ENCODE data around the gene UBE2Q2.
"Not testable (repeated sequence)": the region's sequence is repeated elsewhere in the genome, so short reads cannot be mapped to it uniquely, and the experiment has no call there.

UBE2Q2 gene

GRCh38 chr15:75842722-75843677 lies at the start of gene UBE2Q2:
Gene UBE2Q2, plus strand, starts transcription at chr15:75843447. Its CDS starts 220 bp downstream, at chr15:75843667.
- peak; percentile 35 to 57 (median 51) for DNase-seq (ENCODE audit: low read depth in 3 of 3, low spot score in 1 of 3)

DNA sequence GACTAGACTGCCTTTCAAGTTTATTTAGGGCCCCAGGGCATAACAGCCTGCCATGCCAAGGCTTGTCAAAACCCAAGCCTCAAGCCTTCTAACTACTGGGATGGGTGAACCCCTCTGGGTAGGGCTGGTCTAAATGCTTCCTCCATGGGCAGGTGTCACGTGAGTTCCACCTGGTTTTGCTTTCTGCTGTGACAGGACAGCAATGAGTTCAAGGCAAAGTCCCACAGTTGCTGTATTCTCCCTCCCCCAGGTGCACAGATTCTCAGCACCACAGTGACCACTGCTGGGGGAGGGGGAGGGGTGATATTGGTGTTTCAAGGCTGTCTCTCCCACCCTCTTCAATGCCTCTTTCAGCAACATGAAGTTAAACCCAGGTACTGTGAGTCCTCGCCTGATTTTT lies 46.9 kb upstream of the UBE2Q2 start:
- DNase-seq (ENCODE audit: low read depth in 3 of 3, low spot score in 1 of 3) = no peak

GRCh38 chr15:75797146-75797545 lies 46.1 kb upstream of the UBE2Q2 start:
- not testable (repeated sequence) for DNase-seq (ENCODE audit: low read depth in 3 of 3, low spot score in 1 of 3)

GRCh38 chr15:75799190-75799589 lies 44.1 kb upstream of the UBE2Q2 start:
- DNase-seq (ENCODE audit: low read depth in 3 of 3, low spot score in 1 of 3) = no peak

DNA sequence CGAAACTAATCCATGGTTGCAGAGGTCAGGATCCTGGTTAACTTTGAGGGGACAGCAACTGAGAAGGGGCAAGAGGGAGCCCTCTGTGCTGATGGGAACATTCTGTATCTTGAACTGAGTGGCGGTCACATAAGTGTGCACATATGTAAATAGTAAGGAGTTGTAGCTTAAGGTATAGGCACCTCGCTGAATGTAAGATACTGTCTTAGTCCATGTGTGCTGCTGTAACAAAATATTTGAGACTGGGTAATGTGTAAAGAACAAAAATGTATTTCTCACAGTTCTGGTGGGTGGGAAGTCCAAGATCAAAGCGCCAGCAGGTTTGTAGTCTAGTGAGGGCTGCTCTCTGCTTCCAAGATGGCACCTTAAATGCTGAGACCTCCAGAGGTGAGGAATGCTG lies 42.8 kb upstream of the UBE2Q2 start:
- not testable (repeated sequence) for DNase-seq (ENCODE audit: low read depth in 3 of 3, low spot score in 1 of 3)

GRCh38 chr15:75801859-75802593 lies 41.2 kb upstream of the UBE2Q2 start:
- DNase-seq (ENCODE audit: low read depth in 3 of 3, low spot score in 1 of 3) = peak; percentile 45 to 65 (median 55)

DNA sequence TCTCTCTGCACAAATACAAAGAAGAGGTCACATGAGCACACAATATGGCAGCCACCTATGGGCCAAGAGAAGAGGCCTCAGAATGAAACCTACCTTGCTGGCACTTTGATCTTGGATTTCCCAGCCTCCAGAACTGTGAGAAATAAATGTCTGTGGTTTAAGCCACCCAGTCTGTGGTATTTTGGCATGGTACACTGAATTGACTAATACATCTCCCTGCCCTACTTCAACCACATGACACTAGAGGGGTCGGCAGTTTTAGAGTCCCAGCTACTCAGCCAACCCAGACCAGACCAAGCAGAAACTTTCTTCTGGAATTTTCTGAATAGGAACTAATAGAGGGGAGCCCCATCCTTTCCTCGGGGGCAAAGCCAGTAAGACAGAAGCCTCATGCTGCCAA lies 35.8 kb upstream of the UBE2Q2 start:
- not testable (repeated sequence) for DNase-seq (ENCODE audit: low read depth in 3 of 3, low spot score in 1 of 3)

DNA sequence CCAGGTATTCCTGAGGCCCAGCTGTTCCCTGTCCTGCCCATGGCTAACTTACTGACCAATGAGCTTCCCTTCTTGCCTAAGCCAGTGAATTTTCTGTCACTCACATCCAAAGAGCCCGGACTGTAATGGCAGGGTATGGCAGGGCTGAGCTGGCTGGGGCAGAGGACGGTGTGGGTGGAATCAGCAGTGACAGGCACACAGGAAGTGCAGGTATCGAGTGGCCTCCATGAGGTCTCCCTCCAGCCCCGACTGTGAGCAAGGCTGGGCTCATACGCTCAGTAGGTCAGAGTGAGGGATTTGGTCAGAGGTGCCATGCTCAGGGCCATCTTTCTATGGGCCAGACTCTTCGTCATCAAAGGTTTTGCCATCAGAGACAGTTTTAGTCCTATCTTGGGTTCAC lies 35.2 kb upstream of the UBE2Q2 start:
- not testable (repeated sequence) for DNase-seq (ENCODE audit: low read depth in 3 of 3, low spot score in 1 of 3)

- DNase-seq (ENCODE audit: low read depth in 3 of 3, low spot score in 1 of 3) = no peak
These were observed 34.7 kb upstream of the UBE2Q2 start for GRCh38 chr15:75808563-75808962.

DNA sequence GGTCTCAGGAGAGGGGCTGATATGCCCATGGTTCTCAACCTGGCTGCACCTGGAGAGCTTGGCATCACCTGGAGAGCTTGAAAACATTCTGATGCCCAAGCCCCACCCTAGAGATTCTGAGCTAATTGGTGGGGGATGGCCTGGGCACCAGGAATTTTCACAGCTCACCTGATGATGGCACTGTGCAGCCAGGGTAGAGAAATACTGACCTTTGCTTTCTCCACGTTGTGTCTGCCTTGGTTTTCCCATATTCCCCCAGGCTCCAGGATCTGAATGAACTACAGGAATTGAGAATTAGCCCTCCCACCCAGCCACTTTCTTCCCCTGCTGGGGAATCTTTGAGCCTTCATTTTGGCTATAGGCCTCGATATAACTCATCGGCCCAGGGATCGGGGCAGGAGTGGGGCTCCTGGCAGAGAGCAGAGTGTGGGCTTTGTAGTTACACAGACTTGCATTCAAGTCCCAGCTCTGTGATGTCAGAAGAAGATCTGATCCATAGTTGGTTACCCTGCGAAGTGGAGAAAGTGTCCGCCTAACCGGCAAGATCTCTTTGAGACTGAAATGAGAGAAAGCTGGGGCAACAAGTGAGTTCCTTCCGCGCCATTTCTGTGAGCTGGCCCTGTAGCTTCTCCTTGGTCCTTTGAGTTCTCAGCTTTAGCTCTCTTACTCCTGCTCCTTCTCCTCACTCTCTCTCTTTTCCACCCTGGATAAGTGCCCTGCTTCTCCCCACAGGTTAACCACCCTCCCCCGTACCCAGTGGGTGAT lies 33.1 kb upstream of the UBE2Q2 start:
- no peak for DNase-seq (ENCODE audit: low read depth in 3 of 3, low spot score in 1 of 3)

GRCh38 chr15:75810874-75811498 lies 32.3 kb upstream of the UBE2Q2 start:
- DNase-seq (ENCODE audit: low read depth in 3 of 3, low spot score in 1 of 3) = no peak

DNA sequence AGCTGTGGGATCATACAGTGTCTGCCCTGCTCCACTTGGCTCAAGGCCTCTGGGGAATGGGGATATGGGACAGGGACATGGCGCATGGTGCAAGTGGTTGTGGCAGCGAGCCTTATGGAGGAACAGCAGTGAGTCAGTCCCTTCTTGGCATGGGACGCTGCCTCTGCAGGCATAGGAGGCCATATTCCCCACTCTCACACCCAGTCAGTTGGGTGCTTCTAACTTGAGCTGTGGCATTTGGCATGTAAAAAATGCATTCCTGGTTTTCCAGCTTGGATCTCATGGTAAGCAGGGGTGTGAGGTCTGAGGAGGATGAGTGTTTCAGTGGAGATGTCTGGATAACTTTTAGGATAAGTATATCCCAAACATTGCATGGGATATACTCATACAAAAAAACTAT lies 31.6 kb upstream of the UBE2Q2 start:
- DNase-seq (ENCODE audit: low read depth in 3 of 3, low spot score in 1 of 3) = no peak

- no peak for DNase-seq (ENCODE audit: low read depth in 3 of 3, low spot score in 1 of 3)
These were observed 28.5 kb upstream of the UBE2Q2 start for GRCh38 chr15:75814794-75815193.

- no peak for DNase-seq (ENCODE audit: low read depth in 3 of 3, low spot score in 1 of 3)
These were observed 27.2 kb upstream of the UBE2Q2 start for GRCh38 chr15:75815811-75816719.

GRCh38 chr15:75817138-75817935 lies 25.9 kb upstream of the UBE2Q2 start:
- DNase-seq (ENCODE audit: low read depth in 3 of 3, low spot score in 1 of 3) = no peak

DNA sequence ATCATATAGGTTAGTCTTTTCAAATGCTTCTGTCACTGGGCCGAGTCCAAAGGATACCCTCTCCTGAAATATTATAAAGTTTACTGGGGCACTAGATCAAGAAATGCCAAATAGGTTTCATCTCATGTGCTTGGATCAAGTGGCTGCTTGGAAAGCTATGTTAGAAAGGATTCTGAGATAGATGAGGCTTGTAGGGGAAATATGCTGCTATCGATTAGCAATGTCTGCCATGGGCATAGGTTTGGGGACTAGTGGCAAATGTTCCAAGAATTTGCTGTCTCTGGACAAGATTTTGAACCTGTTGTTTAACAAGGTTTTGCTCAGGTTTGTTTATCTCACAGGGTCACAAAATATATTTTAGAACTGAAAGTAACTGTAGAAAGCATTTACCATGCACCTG lies 23.0 kb upstream of the UBE2Q2 start:
- DNase-seq (ENCODE audit: low read depth in 3 of 3, low spot score in 1 of 3) = no peak

DNA sequence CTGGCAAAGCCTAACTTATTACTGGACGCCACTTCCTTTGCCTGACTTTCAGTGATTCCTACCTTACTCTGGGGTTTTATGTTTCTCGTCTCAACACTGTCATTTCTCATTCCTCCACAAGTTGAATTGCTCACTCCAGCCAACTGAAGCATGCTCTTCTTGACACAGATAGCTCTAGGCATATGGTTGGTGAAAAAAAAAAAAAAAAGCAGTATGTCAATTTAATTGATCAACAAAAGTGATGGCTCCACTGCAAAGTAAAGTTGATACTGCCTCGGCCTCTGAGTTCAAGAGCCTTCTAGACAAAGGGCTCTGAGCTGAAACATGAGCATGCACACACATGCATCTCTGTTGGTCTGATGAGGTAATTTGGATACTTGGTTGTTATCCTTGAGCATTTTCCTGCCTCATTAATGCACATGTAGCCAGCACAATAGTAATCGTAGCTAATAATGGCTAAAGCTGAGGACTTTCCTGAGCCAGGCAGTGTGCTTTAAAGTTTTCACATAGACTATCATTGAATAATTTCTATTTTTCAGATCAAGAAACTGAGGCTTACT lies 21.4 kb upstream of the UBE2Q2 start:
- DNase-seq (ENCODE audit: low read depth in 3 of 3, low spot score in 1 of 3) = no peak

- DNase-seq (ENCODE audit: low read depth in 3 of 3, low spot score in 1 of 3) = no peak
These were observed 20.5 kb upstream of the UBE2Q2 start for GRCh38 chr15:75822685-75823278.
